BLaER1 treated with 17β-estradiol and CSF1 and Interleukin-3, amounts not matched to agents 10 nM and 100 nM (cell line): ENCODE data around the gene INPP1.

Experiments used
- H3K27ac ChIP-seq, 11 experiments: shearing (Covaris generic); formaldehyde crosslinking; 2 replicates each; pipeline ENCODE4 v1.8.1; 2022
- H3K27me3 ChIP-seq, 11 experiments: shearing (Covaris generic); formaldehyde crosslinking; 2 replicates each; pipeline ENCODE4 v1.8.1; 2022
- H3K36me3 ChIP-seq, 11 experiments: shearing (Covaris generic); formaldehyde crosslinking; 2 replicates each; pipeline ENCODE4 v1.8.1; 2022
- H3K4me1 ChIP-seq, 10 experiments: shearing (Covaris generic); formaldehyde crosslinking; 2 replicates each; pipeline ENCODE4 v1.8.1; 2022
- H3K4me2 ChIP-seq, 11 experiments: shearing (Covaris generic); formaldehyde crosslinking; 2 replicates each; pipeline ENCODE4 v1.8.1; 2022
- H3K4me3 ChIP-seq, 10 experiments: shearing (Covaris generic); formaldehyde crosslinking; 2 replicates each; pipeline ENCODE4 v1.8.1; 2022
- H3K9ac ChIP-seq, 11 experiments: shearing (Covaris generic); formaldehyde crosslinking; 2 replicates each; pipeline ENCODE4 v1.8.1; 2022
- H3K9me3 ChIP-seq, 11 experiments: shearing (Covaris generic); formaldehyde crosslinking; replicated peaks in 1 of 11; 2 replicates each; pipeline ENCODE4 v1.8.1; 2022
- H4K20me1 ChIP-seq, 11 experiments: shearing (Covaris generic); formaldehyde crosslinking; 2 replicates each; pipeline ENCODE4 v1.8.1; 2022
- Cebpa-rat ChIP-seq, 11 experiments: shearing (Covaris generic); IDR thresholded peaks; 2 replicates each; pipeline ENCODE4 v1.8.1; 2022

Gene INPP1

GRCh38 chr2:190313880-190314279, 29.5 kb upstream of the INPP1 start:
- Histone ChIP-seq H3K36me3 (peaks cover 13 to 35% (median 27%) of the 10 kb centered on the region in 11 experiments), H3K9me3 (no peaks in the 10 kb centered on the region), H4K20me1 (peaks cover 0 to 11% (median 0%) of the 10 kb centered on the region in 11 experiments; a peak in 3 of 22 replicates), H3K4me2 (no peak overlapping the region), H3K9ac (no peak overlapping the region), H3K4me1 (peaks cover 22 to 31% (median 27%) of the 10 kb centered on the region in 10 experiments), H3K27ac (no peak overlapping the region), H3K27me3 (no peaks in the 10 kb centered on the region), H3K4me3 (no peak overlapping the region)
- no peak for TF ChIP-seq Cebpa-rat (IDR thresholded peaks at IDR 0.05)

GRCh38 chr2:190315273-190315672, 28.1 kb upstream of the INPP1 start:
- TF ChIP-seq Cebpa-rat (IDR thresholded peaks at IDR 0.05) = no peak
- Histone ChIP-seq H3K9me3 (no peaks in the 10 kb centered on the region), H3K9ac (no peak overlapping the region), H4K20me1 (peaks cover 0 to 11% (median 0%) of the 10 kb centered on the region in 11 experiments; a peak in 3 of 22 replicates), H3K4me2 (no peak overlapping the region), H3K36me3 (peaks cover 2 to 23% (median 16%) of the 10 kb centered on the region in 11 experiments; a peak in 17 of 22 replicates), H3K27ac (no peak overlapping the region), H3K4me1 (peaks cover 25 to 37% (median 32%) of the 10 kb centered on the region in 10 experiments), H3K4me3 (no peak overlapping the region), H3K27me3 (no peaks in the 10 kb centered on the region)

- no peaks in the 10 kb centered on the region for H3K9me3 ChIP-seq
- peak overlapping the region; percentile 59 to 80 (median 77); a peak in 21 of 22 replicates for H3K9ac ChIP-seq
- H3K4me2 ChIP-seq = peak overlapping the region; percentile 70 to 95 (median 89)
- H4K20me1 ChIP-seq = peaks cover 0 to 7% (median 0%) of the 10 kb centered on the region in 11 experiments; a peak in 3 of 22 replicates
- TF ChIP-seq Cebpa-rat (IDR thresholded peaks at IDR 0.05) = no peak
- H3K36me3 ChIP-seq = 0 out of 22 replicates have a peak, but pooled peaks cover 0 to under 1% (median 0%) of the 10 kb centered on the region in 11 experiments
- H3K27me3 ChIP-seq = no peaks in the 10 kb centered on the region
- peak overlapping the region; percentile 59 to 83 (median 68) for H3K4me3 ChIP-seq
- peak overlapping the region in 1 of 11 experiments; percentile 12; a peak in 1 of 22 replicates for H3K27ac ChIP-seq
- peaks cover 31 to 46% (median 40%) of the 10 kb centered on the region in 10 experiments for H3K4me1 ChIP-seq
Measured at GRCh38 chr2:190318514-190318913, 24.9 kb upstream of the INPP1 start.

- H3K4me3 ChIP-seq = peak overlapping the region; percentile 59 to 83 (median 68)
- H3K4me2 ChIP-seq = peak overlapping the region; percentile 70 to 95 (median 89)
- no peak for TF ChIP-seq Cebpa-rat (IDR thresholded peaks at IDR 0.05)
- peaks cover 0 to 6% (median 0%) of the 10 kb centered on the region in 11 experiments; a peak in 3 of 22 replicates for H4K20me1 ChIP-seq
- no peaks in the 10 kb centered on the region for H3K27me3 ChIP-seq
- H3K27ac ChIP-seq = peak overlapping the region in 10 of 11 experiments; percentile 34 to 73 (median 62); a peak in 19 of 22 replicates
- H3K9me3 ChIP-seq = no peaks in the 10 kb centered on the region
- H3K36me3 ChIP-seq = no peaks in the 10 kb centered on the region
- peak overlapping the region; percentile 59 to 80 (median 77) for H3K9ac ChIP-seq
- peaks cover 31 to 46% (median 40%) of the 10 kb centered on the region in 10 experiments for H3K4me1 ChIP-seq
Measured at GRCh38 chr2:190318931-190319554, 24.3 kb upstream of the INPP1 start.

- peaks cover 31 to 46% (median 40%) of the 10 kb centered on the region in 10 experiments for H3K4me1 ChIP-seq
- H4K20me1 ChIP-seq = peaks cover 0 to 6% (median 0%) of the 10 kb centered on the region in 11 experiments; a peak in 2 of 22 replicates
- peak within 1 kb of the TSS in 10 of 11 experiments; percentile 47 to 73 (median 62); a peak in 21 of 22 replicates for H3K27ac ChIP-seq
- no peaks in the 10 kb centered on the region for H3K27me3 ChIP-seq
- no peaks in the 10 kb centered on the region for H3K9me3 ChIP-seq
- H3K4me3 ChIP-seq = peak within 1 kb of the TSS; percentile 59 to 83 (median 68)
- peak within 1 kb of the TSS; percentile 70 to 95 (median 89) for H3K4me2 ChIP-seq
- peak within 1 kb of the TSS; percentile 59 to 80 (median 77) for H3K9ac ChIP-seq
- H3K36me3 ChIP-seq = no peaks in the 10 kb centered on the region
- TF ChIP-seq Cebpa-rat (IDR thresholded peaks at IDR 0.05) = no peak
Measured at GRCh38 chr2:190319555-190320498, 23.6 kb upstream of the INPP1 start, which contains the start of gene HIBCH. Gene HIBCH, minus strand, starts transcription at chr2:190319826. Its CDS starts 76 bp downstream, at chr2:190319750.

- peak overlapping the region; percentile 57 to 90 (median 77); a peak in 21 of 22 replicates for H3K4me2 ChIP-seq
- no peaks in the 10 kb centered on the region for H3K36me3 ChIP-seq
- H3K9ac ChIP-seq = peak overlapping the region in 5 of 11 experiments; percentile 59 to 78 (median 74); a peak in 6 of 22 replicates
- TF ChIP-seq Cebpa-rat (IDR thresholded peaks at IDR 0.05) = no peak
- no peaks in the 10 kb centered on the region for H3K27me3 ChIP-seq
- H4K20me1 ChIP-seq = peaks cover 0 to 6% (median 0%) of the 10 kb centered on the region in 11 experiments; a peak in 2 of 22 replicates
- H3K4me3 ChIP-seq = peak overlapping the region in 6 of 10 experiments; percentile 60 to 83 (median 66); a peak in 10 of 20 replicates
- H3K27ac ChIP-seq = peak overlapping the region in 5 of 11 experiments; percentile 1 to 64 (median 48); a peak in 6 of 22 replicates
- H3K4me1 ChIP-seq = peaks cover 31 to 46% (median 40%) of the 10 kb centered on the region in 10 experiments
- no peaks in the 10 kb centered on the region for H3K9me3 ChIP-seq
Measured at GRCh38 chr2:190320696-190321095, 22.7 kb upstream of the INPP1 start.

GRCh38 chr2:190323406-190323805, 20.0 kb upstream of the INPP1 start:
- TF ChIP-seq Cebpa-rat (IDR thresholded peaks at IDR 0.05) = no peak
- H3K36me3 ChIP-seq = no peaks in the 10 kb centered on the region
- no peaks in the 10 kb centered on the region for H4K20me1 ChIP-seq
- H3K4me3 ChIP-seq = no peak overlapping the region
- H3K27me3 ChIP-seq = no peaks in the 10 kb centered on the region
- H3K4me2 ChIP-seq = no peak overlapping the region
- no peaks in the 10 kb centered on the region for H3K9me3 ChIP-seq
- H3K9ac ChIP-seq = no peak overlapping the region
- H3K27ac ChIP-seq = no peak overlapping the region
- peaks cover 14 to 21% (median 18%) of the 10 kb centered on the region in 10 experiments for H3K4me1 ChIP-seq

- H4K20me1 ChIP-seq = no peaks in the 10 kb centered on the region
- no peak overlapping the region for H3K27ac ChIP-seq
- no peak for TF ChIP-seq Cebpa-rat (IDR thresholded peaks at IDR 0.05)
- no peak overlapping the region for H3K9ac ChIP-seq
- H3K4me2 ChIP-seq = no peak overlapping the region
- H3K27me3 ChIP-seq = no peaks in the 10 kb centered on the region
- no peak overlapping the region for H3K4me3 ChIP-seq
- H3K36me3 ChIP-seq = no peaks in the 10 kb centered on the region
- peaks cover 2 to 8% (median 6%) of the 10 kb centered on the region in 10 experiments; a peak in 19 of 20 replicates for H3K4me1 ChIP-seq
- no peaks in the 10 kb centered on the region for H3K9me3 ChIP-seq
Measured at GRCh38 chr2:190325588-190325987, 17.8 kb upstream of the INPP1 start.
